OCI-LY7 (cell line): ENCODE results near the gene NSMCE1. TPM values are rescaled to one million over a fixed set of nuclear protein-coding genes. Genes with fewer than 3 reads are reported as not detected.
"Not testable (repeated sequence)": the region's sequence is repeated elsewhere in the genome, so short reads cannot be mapped to it uniquely, and the experiment has no call there.

Experiments
- BruUV-seq: library from RNA; stranded (reverse); fragments of 400-500 nt; replicated peaks from 2 replicates; lab custom pipeline; 2021; lab: Mats Ljungman, UMichigan
- CTCF ChIA-PET: fragments of 300-600 bp; sonication (Branson Sonifier 250); formaldehyde crosslinking; loops from one replicate; lab custom pipeline; 2022; ENCODE audit warnings: antibody characterized with exemption; ENCODE audit not compliant: unreplicated experiment; lab: Charles Lee
- POLR2A ChIA-PET: fragments of 300-600 bp; sonication (Branson Sonifier 250); formaldehyde crosslinking; loops from one replicate; lab custom pipeline; 2022; ENCODE audit warnings: antibody characterized with exemption; lab: Charles Lee
- DNase-seq: peaks from one replicate; pipeline ENCODE4 v3.0.0-alpha.2; 2015; ENCODE audit warnings: low spot score
- H2AFZ ChIP-seq: fragments of 200-600 bp; sonication (generic), shearing (Covaris generic); 2 replicates; pipeline ENCODE4 v1.6.1; 2014; ENCODE audit warnings: mild to moderate bottlenecking, antibody characterized with exemption, low read length, moderate library complexity
- H3K27ac ChIP-seq: fragments of 200-600 bp; sonication (generic); 2 replicates; pipeline ENCODE4 v1.5.1; 2014; ENCODE audit warnings: mixed run types, low read depth, mild to moderate bottlenecking, moderate library complexity, low read length, inconsistent platforms; ENCODE audit not compliant: poor library complexity, severe bottlenecking
- H3K36me3 ChIP-seq: fragments of 200-600 bp; sonication (generic); 2 replicates; pipeline ENCODE4 v1.6.1; 2014; ENCODE audit warnings: mild to moderate bottlenecking, antibody characterized with exemption, low read length, moderate library complexity, mixed read lengths; ENCODE audit not compliant: insufficient read depth
- H3K4me1 ChIP-seq: fragments of 200-600 bp; sonication (generic); 2 replicates; pipeline ENCODE4 v1.5.1; 2014; ENCODE audit warnings: mild to moderate bottlenecking, low read length; ENCODE audit not compliant: insufficient read depth, poor library complexity, severe bottlenecking
- H3K4me2 ChIP-seq: fragments of 200-600 bp; sonication (generic); 2 replicates; pipeline ENCODE4 v1.6.1; 2014; ENCODE audit warnings: mild to moderate bottlenecking, low read length
- H3K4me3 ChIP-seq: fragments of 200-600 bp; sonication (generic); 2 replicates; pipeline ENCODE4 v1.5.1; 2014; ENCODE audit warnings: mild to moderate bottlenecking, low read depth, low read length; ENCODE audit not compliant: poor library complexity, severe bottlenecking
- H3K79me2 ChIP-seq: fragments of 200-600 bp; sonication (generic); 2 replicates; pipeline ENCODE4 v1.6.1; 2016; ENCODE audit warnings: low read depth, mild to moderate bottlenecking, low read length, moderate library complexity, mixed read lengths; ENCODE audit not compliant: insufficient read depth
- H3K9me2 ChIP-seq: fragments of 200-600 bp; sonication (generic); 2 replicates; pipeline ENCODE4 v1.6.1; 2016; ENCODE audit warnings: mild to moderate bottlenecking, low read length, mixed read lengths; ENCODE audit not compliant: insufficient read depth
- H3K9me3 ChIP-seq: fragments of 200-600 bp; sonication (generic); 2 replicates; pipeline ENCODE4 v1.6.1; 2014; ENCODE audit warnings: mild to moderate bottlenecking, mixed run types, low read length, mixed read lengths
- H4K20me1 ChIP-seq: fragments of 200-600 bp; sonication (generic); 2 replicates; pipeline ENCODE4 v1.6.1; 2014; ENCODE audit warnings: mild to moderate bottlenecking, antibody characterized with exemption, low read length, moderate library complexity, mixed read lengths; ENCODE audit not compliant: insufficient read depth
- EZH2phosphoT487 ChIP-seq: fragments of 200-600 bp; sonication (generic); IDR thresholded peaks from 2 replicates; pipeline ENCODE4 v1.6.1; 2018; ENCODE audit warnings: low read depth, borderline replicate concordance, mild to moderate bottlenecking, mixed run types, antibody characterized with exemption, low read length, moderate library complexity, mixed read lengths
- intact Hi-C: fragments of 100-400 bp; cut with micrococcal nuclease; formaldehyde crosslinking; loops from one replicate; pipeline ENCODE4 v1.10.0; 2022; ENCODE audit not compliant: unreplicated experiment
- total RNA-seq, 2 experiments: library from RNA; depleted of rRNA in 1 of 2; stranded (reverse); fragments of >200 nt in 1 of 2; shearing (Covaris generic) in 1 of 2; gene quantifications; 2 replicates each; pipeline ENCODE4 v1.2.3, GENCODE V29; 2014 to 2022
- TF ChIP-seq, protein P1 (sequence below): fragments of 200-600 bp; sonication (generic); conservative IDR thresholded peaks from 2 replicates; pipeline ENCODE4 v1.5.1; 2014; ENCODE audit warnings: mild to moderate bottlenecking, antibody characterized with exemption, low read length, moderate library complexity, mixed read lengths

The NSMCE1 gene
- total RNA-seq, 2 experiments from 2014 or later, result 51.1 to 84.0 TPM

DNA sequence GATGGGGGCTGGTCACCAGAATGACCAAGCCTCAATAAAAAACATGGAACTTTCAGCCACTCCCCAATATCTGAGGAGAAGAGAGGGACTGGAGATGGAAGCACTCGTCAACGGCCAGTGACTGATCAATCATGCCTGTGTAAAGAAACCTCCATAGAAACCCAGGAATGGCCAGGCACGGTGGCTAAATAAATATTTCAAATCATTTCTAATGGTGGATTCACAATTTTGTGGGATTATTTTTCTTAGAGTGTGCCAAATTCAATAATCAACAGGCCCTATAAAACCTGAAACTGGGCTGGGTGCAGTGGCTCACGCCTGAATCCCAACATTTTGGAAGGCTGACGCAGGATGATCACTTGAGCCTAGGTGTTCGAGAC is 16.4 kb downstream of the NSMCE1 start:
- no peak for TF ChIP-seq EZH2phosphoT487
- TF ChIP-seq, protein P1, sequence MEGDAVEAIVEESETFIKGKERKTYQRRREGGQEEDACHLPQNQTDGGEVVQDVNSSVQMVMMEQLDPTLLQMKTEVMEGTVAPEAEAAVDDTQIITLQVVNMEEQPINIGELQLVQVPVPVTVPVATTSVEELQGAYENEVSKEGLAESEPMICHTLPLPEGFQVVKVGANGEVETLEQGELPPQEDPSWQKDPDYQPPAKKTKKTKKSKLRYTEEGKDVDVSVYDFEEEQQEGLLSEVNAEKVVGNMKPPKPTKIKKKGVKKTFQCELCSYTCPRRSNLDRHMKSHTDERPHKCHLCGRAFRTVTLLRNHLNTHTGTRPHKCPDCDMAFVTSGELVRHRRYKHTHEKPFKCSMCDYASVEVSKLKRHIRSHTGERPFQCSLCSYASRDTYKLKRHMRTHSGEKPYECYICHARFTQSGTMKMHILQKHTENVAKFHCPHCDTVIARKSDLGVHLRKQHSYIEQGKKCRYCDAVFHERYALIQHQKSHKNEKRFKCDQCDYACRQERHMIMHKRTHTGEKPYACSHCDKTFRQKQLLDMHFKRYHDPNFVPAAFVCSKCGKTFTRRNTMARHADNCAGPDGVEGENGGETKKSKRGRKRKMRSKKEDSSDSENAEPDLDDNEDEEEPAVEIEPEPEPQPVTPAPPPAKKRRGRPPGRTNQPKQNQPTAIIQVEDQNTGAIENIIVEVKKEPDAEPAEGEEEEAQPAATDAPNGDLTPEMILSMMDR, result no peak
- Histone ChIP-seq H3K79me2 (no peaks in the 10 kb centered on the region), H3K27ac (no peak overlapping the region), H3K4me2 (no peak overlapping the region), H2AFZ (no peak overlapping the region), H3K9me2 (no peaks in the 10 kb centered on the region), H3K36me3 (peaks cover 42% of the 10 kb centered on the region), H3K4me3 (no peak overlapping the region), H3K4me1 (peaks cover 12% of the 10 kb centered on the region), H4K20me1 (no peaks in the 10 kb centered on the region), H3K9me3 (no peaks in the 10 kb centered on the region)
- intact Hi-C loops, result no loop called here
- DNase-seq, result no peak
- BruUV-seq, result no TSS peak
- CTCF ChIA-PET, result no interaction called here
- POLR2A ChIA-PET, result no interaction called here

DNA sequence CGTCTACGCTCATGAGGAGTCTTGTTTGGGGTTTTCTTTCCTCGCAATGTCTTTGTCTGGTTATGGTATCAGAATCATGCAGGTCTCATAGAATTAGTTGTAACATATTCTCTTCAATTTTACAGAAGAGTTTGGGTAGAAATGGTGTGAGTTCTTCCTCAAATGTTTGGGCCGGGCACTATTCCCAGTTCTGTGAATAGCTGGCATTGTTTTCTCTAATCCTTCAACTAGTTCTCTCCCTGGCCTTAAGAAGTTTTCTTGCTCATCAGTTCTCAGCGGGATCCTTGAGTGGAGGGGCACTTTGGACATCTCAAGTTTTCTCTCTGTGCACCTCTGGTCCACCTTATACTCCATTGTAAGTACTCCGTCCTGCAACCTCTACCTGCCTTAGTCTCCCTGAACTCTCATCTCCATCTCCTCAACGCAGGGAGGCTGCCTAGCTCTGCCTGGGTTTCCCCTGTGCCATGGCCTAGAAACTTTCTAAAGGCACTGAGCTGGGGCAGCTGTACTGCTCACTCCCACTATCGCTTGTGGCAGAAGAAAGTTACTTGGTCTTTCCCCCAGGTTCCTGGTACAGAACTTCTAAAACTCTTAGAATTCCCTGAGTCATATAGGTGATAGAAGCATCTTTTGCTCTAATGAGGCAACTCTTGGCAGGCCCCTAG is 16.9 kb downstream of the NSMCE1 start:
- Histone ChIP-seq H3K9me3 (no peaks in the 10 kb centered on the region), H2AFZ (no peak overlapping the region), H3K79me2 (no peaks in the 10 kb centered on the region), H3K4me2 (no peak overlapping the region), H3K9me2 (no peaks in the 10 kb centered on the region), H3K4me3 (no peak overlapping the region), H3K36me3 (peaks cover 38% of the 10 kb centered on the region), H4K20me1 (no peaks in the 10 kb centered on the region), H3K27ac (no peak overlapping the region), H3K4me1 (peaks cover 12% of the 10 kb centered on the region)
- DNase-seq, result no peak
- BruUV-seq, result no TSS peak
- TF ChIP-seq EZH2phosphoT487, result no peak
- TF ChIP-seq, protein P1, result no peak
- POLR2A ChIA-PET, result no interaction called here
- intact Hi-C loops, result no loop called here
- CTCF ChIA-PET, result no interaction called here

DNA sequence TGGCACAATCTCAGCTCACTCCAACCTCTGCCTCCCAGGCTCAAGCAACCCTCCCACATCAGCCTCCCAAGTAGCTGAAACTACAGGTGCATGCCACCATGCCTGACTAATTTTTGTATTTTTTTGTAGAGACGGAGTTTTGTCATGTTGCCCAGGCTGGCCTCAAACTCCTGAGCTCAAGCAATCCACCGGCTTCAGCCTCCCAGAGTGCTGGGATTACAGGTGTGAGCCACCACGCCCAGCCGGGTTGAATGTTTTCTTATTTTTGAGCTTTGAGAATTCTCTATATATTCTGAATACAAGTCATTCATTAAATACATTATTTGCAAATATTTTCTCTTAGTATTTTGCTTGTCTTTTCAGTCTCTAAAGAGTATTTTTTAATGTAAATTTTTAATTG is 19.7 kb downstream of the NSMCE1 start:
- H3K9me3 ChIP-seq, BruUV-seq, H3K4me3 ChIP-seq, H3K4me1 ChIP-seq, intact Hi-C loops, H3K4me2 ChIP-seq, H2AFZ ChIP-seq, H3K79me2 ChIP-seq, H3K9me2 ChIP-seq, DNase-seq, H3K27ac ChIP-seq, H4K20me1 ChIP-seq: not testable (repeated sequence)
- peaks cover 20% of the 10 kb centered on the region; the same call in 1 of the 2 replicates for H3K36me3 ChIP-seq
- POLR2A ChIA-PET, result interaction anchor here (0.6 to 1.2 kb wide), 3 partner anchors 10 to 608 kb away, joined by 3 to 4 read pairs (median 3); no protein-coding TSS in a partner anchor
- CTCF ChIA-PET, result interaction anchor here (1.5 kb wide), 1 partner anchor 14 kb away, joined by 4 read pairs; no protein-coding TSS in a partner anchor
